Measurements from ENCODE around the gene ANAPC7. TPM values are rescaled to one million over a fixed set of nuclear protein-coding genes. Genes with fewer than 3 reads are reported as not detected.

ANAPC7 gene
- polyA plus RNA-seq, 1 donor = 57.0 TPM

- no peak overlapping the region for H3K4me3 ChIP-seq (ENCODE audit: low read length)
- WGBS (ENCODE audit: insufficient coverage, low lambda C conversion rate) = no CpG with 5 or more reads among the region's 12 CpGs
- H3K36me3 ChIP-seq (ENCODE audit: control insufficient read depth, insufficient read depth, low read length) = peaks cover 61% of the 10 kb centered on the region
- H3K9me3 ChIP-seq (ENCODE audit: control insufficient read depth, low read depth, low read length) = no peaks in the 10 kb centered on the region
- no peaks in the 10 kb centered on the region for H3K27me3 ChIP-seq (ENCODE audit: control insufficient read depth, insufficient read depth, low read length)
- DNase-seq = no peak
- no peaks in the 10 kb centered on the region for H3K4me1 ChIP-seq (ENCODE audit: control insufficient read depth, insufficient read depth, low read length)
- H3K27ac ChIP-seq (ENCODE audit: low read length) = no peak overlapping the region
Observed at GRCh38 chr12:110349514-110350151, 53.9 kb downstream of the ANAPC7 start.

GRCh38 chr12:110349096-110349495 lies 54.4 kb downstream of the ANAPC7 start:
- H3K27me3 ChIP-seq (ENCODE audit: control insufficient read depth, insufficient read depth, low read length) = no peaks in the 10 kb centered on the region
- H3K4me1 ChIP-seq (ENCODE audit: control insufficient read depth, insufficient read depth, low read length) = no peaks in the 10 kb centered on the region
- no peaks in the 10 kb centered on the region for H3K9me3 ChIP-seq (ENCODE audit: control insufficient read depth, low read depth, low read length)
- DNase-seq = no peak
- no peak overlapping the region for H3K4me3 ChIP-seq (ENCODE audit: low read length)
- peaks cover 67% of the 10 kb centered on the region for H3K36me3 ChIP-seq (ENCODE audit: control insufficient read depth, insufficient read depth, low read length)
- no peak overlapping the region for H3K27ac ChIP-seq (ENCODE audit: low read length)
- no CpG with 5 or more reads among the region's 4 CpGs for WGBS (ENCODE audit: insufficient coverage, low lambda C conversion rate)

DNA sequence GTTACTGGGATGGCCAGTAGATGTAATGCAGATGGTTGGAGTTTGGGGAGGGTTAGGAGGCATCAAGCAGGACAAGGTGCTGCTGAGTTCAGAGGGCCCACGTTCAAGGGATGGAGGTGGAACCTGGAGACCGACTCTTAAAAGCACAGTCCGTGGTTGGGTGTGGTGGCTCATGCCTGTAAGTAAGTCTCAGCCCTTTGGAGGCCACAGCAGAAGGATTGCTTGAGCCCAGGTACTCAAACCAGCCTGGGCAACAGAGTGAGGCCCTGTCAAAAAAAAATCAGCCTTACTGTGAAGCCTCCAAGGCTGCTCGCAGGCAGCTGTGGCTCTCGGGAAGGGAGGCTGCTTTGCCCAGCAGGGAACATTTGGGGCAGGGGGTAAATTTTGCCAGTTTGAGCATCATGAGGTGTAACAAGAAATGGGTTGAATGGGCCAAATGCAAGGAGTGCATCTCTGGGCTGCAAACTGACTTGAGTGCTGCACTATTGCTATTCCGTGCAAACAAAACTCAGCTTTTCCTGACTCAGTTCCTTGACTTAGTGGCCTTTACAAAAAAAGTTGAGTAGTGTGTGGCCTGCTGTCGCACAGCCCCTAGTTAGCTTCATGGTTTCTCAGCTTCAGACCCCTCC lies 55.0 kb downstream of the ANAPC7 start:
- Histone ChIP-seq H3K4me3 (ENCODE audit: low read length) (no peak overlapping the region), H3K9me3 (ENCODE audit: control insufficient read depth, low read depth, low read length) (no peaks in the 10 kb centered on the region), H3K4me1 (ENCODE audit: control insufficient read depth, insufficient read depth, low read length) (no peaks in the 10 kb centered on the region), H3K36me3 (ENCODE audit: control insufficient read depth, insufficient read depth, low read length) (peaks cover 72% of the 10 kb centered on the region), H3K27ac (ENCODE audit: low read length) (no peak overlapping the region), H3K27me3 (ENCODE audit: control insufficient read depth, insufficient read depth, low read length) (no peaks in the 10 kb centered on the region)
- no CpG with 5 or more reads among the region's 7 CpGs for WGBS (ENCODE audit: insufficient coverage, low lambda C conversion rate)
- DNase-seq = no peak

- H3K36me3 ChIP-seq (ENCODE audit: control insufficient read depth, insufficient read depth, low read length) = peaks cover 80% of the 10 kb centered on the region
- H3K4me3 ChIP-seq (ENCODE audit: low read length) = no peak overlapping the region
- no peaks in the 10 kb centered on the region for H3K9me3 ChIP-seq (ENCODE audit: control insufficient read depth, low read depth, low read length)
- no peak overlapping the region for H3K27ac ChIP-seq (ENCODE audit: low read length)
- DNase-seq = no peak
- WGBS (ENCODE audit: insufficient coverage, low lambda C conversion rate) = no CpG with 5 or more reads among the region's 8 CpGs
- no peaks in the 10 kb centered on the region for H3K27me3 ChIP-seq (ENCODE audit: control insufficient read depth, insufficient read depth, low read length)
- no peaks in the 10 kb centered on the region for H3K4me1 ChIP-seq (ENCODE audit: control insufficient read depth, insufficient read depth, low read length)
Observed at GRCh38 chr12:110347767-110348166, 55.7 kb downstream of the ANAPC7 start.

- no peak overlapping the region for H3K27ac ChIP-seq (ENCODE audit: low read length)
Observed at GRCh38 chr12:110345963-110346362, 57.5 kb downstream of the ANAPC7 start.

GRCh38 chr12:110345176-110345661 lies 58.3 kb downstream of the ANAPC7 start:
- H3K4me1 ChIP-seq (ENCODE audit: control insufficient read depth, insufficient read depth, low read length) = no peaks in the 10 kb centered on the region
- H3K27ac ChIP-seq (ENCODE audit: low read length) = no peak overlapping the region
- no peaks in the 10 kb centered on the region for H3K27me3 ChIP-seq (ENCODE audit: control insufficient read depth, insufficient read depth, low read length)
- H3K4me3 ChIP-seq (ENCODE audit: low read length) = no peak overlapping the region
- peak in 1 of 2 donors; percentile 34 for DNase-seq
- peaks cover 96% of the 10 kb centered on the region for H3K36me3 ChIP-seq (ENCODE audit: control insufficient read depth, insufficient read depth, low read length)
- no CpG with 5 or more reads among the region's 11 CpGs for WGBS (ENCODE audit: insufficient coverage, low lambda C conversion rate)
- no peaks in the 10 kb centered on the region for H3K9me3 ChIP-seq (ENCODE audit: control insufficient read depth, low read depth, low read length)

More at GRCh38 chr12:110345963-110346362, 57.5 kb downstream of the ANAPC7 start:
- no peak for DNase-seq
- H3K27me3 ChIP-seq (ENCODE audit: control insufficient read depth, insufficient read depth, low read length) = no peaks in the 10 kb centered on the region
- no CpG with 5 or more reads among the region's 12 CpGs for WGBS (ENCODE audit: insufficient coverage, low lambda C conversion rate)
- no peak overlapping the region for H3K4me3 ChIP-seq (ENCODE audit: low read length)
- no peaks in the 10 kb centered on the region for H3K4me1 ChIP-seq (ENCODE audit: control insufficient read depth, insufficient read depth, low read length)
- peaks cover 94% of the 10 kb centered on the region for H3K36me3 ChIP-seq (ENCODE audit: control insufficient read depth, insufficient read depth, low read length)
- no peaks in the 10 kb centered on the region for H3K9me3 ChIP-seq (ENCODE audit: control insufficient read depth, low read depth, low read length)

DNA sequence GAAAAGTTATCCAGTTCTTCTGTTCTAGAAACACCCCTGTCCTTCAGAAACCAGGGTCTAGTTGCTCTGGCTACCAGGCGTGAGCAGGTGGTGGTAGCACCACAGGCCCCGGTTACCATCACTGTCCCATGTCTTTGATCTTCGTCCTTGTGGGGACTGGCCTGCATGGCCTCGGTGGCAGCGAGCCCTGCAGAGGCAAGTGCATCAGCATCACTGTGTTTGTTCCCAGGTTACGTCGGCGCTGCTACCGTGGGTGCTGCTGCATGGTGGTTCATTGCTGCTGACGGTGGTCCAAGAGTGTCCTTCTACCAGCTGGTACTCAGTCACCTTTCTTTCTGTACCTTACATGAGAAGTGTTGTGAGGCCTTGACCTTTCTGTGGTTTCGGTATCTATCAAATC lies 58.9 kb downstream of the ANAPC7 start:
- Histone ChIP-seq H3K27me3 (ENCODE audit: control insufficient read depth, insufficient read depth, low read length) (no peaks in the 10 kb centered on the region), H3K9me3 (ENCODE audit: control insufficient read depth, low read depth, low read length) (no peaks in the 10 kb centered on the region), H3K4me1 (ENCODE audit: control insufficient read depth, insufficient read depth, low read length) (no peaks in the 10 kb centered on the region), H3K4me3 (ENCODE audit: low read length) (no peak overlapping the region), H3K36me3 (ENCODE audit: control insufficient read depth, insufficient read depth, low read length) (peaks cover 95% of the 10 kb centered on the region), H3K27ac (ENCODE audit: low read length) (no peak overlapping the region)
- WGBS (ENCODE audit: insufficient coverage, low lambda C conversion rate) = no CpG with 5 or more reads among the region's 11 CpGs
- no peak for DNase-seq

- WGBS (ENCODE audit: insufficient coverage, low lambda C conversion rate) = 100% methylated on average over 1 of the region's 9 CpGs
- Histone ChIP-seq H3K4me3 (ENCODE audit: low read length) (no peak overlapping the region), H3K27ac (ENCODE audit: low read length) (no peak overlapping the region), H3K36me3 (ENCODE audit: control insufficient read depth, insufficient read depth, low read length) (peaks cover 95% of the 10 kb centered on the region), H3K4me1 (ENCODE audit: control insufficient read depth, insufficient read depth, low read length) (no peaks in the 10 kb centered on the region), H3K9me3 (ENCODE audit: control insufficient read depth, low read depth, low read length) (no peaks in the 10 kb centered on the region), H3K27me3 (ENCODE audit: control insufficient read depth, insufficient read depth, low read length) (no peaks in the 10 kb centered on the region)
- DNase-seq = no peak
Observed at GRCh38 chr12:110343736-110344555, 59.6 kb downstream of the ANAPC7 start.

DNA sequence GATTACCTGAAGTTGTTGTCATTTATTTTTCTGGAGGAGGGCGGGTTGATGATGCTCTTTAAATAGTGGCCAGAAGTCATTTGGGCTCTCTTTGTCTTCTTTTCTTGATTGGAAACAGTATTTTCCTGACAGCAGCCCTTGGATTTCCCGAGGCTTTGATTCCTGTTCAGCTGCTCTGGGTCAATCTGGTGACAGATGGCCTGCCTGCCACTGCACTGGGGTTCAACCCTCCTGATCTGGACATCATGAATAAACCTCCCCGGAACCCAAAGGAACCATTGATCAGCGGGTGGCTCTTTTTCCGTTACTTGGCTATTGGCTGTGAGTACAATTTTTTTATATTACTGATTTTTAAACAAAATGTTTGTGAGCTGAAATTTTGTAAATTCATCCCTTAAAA lies 60.4 kb downstream of the ANAPC7 start:
- WGBS (ENCODE audit: insufficient coverage, low lambda C conversion rate) = no CpG with 5 or more reads among the region's 5 CpGs
- H3K9me3 ChIP-seq (ENCODE audit: control insufficient read depth, low read depth, low read length) = no peaks in the 10 kb centered on the region
- peaks cover 95% of the 10 kb centered on the region for H3K36me3 ChIP-seq (ENCODE audit: control insufficient read depth, insufficient read depth, low read length)
- H3K27me3 ChIP-seq (ENCODE audit: control insufficient read depth, insufficient read depth, low read length) = no peaks in the 10 kb centered on the region
- no peak overlapping the region for H3K27ac ChIP-seq (ENCODE audit: low read length)
- H3K4me3 ChIP-seq (ENCODE audit: low read length) = no peak overlapping the region
- no peak for DNase-seq
- H3K4me1 ChIP-seq (ENCODE audit: control insufficient read depth, insufficient read depth, low read length) = no peaks in the 10 kb centered on the region

DNA sequence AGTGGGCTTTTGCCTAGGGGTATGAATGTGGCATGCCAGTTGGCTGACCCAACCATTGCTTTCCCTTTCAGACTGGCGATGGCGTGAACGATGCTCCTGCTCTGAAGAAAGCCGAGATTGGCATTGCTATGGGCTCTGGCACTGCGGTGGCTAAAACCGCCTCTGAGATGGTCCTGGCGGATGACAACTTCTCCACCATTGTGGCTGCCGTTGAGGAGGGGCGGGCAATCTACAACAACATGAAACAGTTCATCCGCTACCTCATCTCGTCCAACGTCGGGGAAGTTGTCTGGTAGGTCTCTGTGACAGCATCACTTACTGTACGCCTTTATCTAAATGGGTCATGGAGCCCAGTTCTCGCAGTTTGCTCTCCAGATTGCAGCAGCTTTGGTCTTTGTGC lies 61.4 kb downstream of the ANAPC7 start:
- H3K36me3 ChIP-seq (ENCODE audit: control insufficient read depth, insufficient read depth, low read length) = peaks cover 93% of the 10 kb centered on the region

More for the DNA sequence above, 61.4 kb downstream of the ANAPC7 start:
- Histone ChIP-seq H3K4me1 (ENCODE audit: control insufficient read depth, insufficient read depth, low read length) (no peaks in the 10 kb centered on the region), H3K27ac (ENCODE audit: low read length) (no peak overlapping the region), H3K27me3 (ENCODE audit: control insufficient read depth, insufficient read depth, low read length) (no peaks in the 10 kb centered on the region), H3K9me3 (ENCODE audit: control insufficient read depth, low read depth, low read length) (no peaks in the 10 kb centered on the region), H3K4me3 (ENCODE audit: low read length) (no peak overlapping the region)
- DNase-seq = no peak
- WGBS (ENCODE audit: insufficient coverage, low lambda C conversion rate) = no CpG with 5 or more reads among the region's 15 CpGs

Data from large intestine (tissue), 3 donors.